ENCODE results near the gene CBX4.

CBX4 gene

DNA sequence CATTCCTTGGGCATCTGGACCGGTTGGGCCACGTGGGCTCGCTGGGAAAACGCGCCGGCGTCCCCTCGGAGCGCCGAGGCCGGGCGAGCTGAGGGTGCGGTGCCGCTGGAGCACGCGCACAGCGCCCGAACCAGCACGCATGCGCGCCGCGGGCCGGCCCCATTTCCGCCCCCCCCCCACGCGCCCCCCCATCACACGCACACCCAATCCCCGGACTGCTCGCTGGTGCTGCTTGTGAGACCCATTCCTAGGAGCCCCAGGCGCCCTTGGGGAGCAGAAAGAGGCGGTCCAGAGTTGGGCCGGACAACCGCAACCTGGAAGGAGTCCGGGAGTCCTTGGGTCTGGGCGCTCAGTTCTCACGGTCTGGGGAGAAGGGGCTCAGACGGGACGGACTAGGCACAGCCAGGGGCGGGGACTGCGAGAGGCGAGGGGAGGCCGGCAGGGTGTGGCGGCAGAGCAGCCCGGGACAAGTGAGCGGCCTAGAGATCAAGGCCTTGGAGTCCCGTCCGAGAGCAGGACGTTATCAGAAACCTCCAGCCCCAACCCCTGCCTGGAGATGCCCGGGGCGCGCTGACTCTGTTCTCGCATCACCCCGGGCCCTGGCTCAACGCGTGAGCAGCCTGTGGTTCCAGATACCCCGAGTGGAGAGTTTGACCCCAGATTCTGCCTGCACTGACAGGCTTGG lies 36.4 kb downstream of the CBX4 start:
- TF ChIP-seq, protein P1, sequence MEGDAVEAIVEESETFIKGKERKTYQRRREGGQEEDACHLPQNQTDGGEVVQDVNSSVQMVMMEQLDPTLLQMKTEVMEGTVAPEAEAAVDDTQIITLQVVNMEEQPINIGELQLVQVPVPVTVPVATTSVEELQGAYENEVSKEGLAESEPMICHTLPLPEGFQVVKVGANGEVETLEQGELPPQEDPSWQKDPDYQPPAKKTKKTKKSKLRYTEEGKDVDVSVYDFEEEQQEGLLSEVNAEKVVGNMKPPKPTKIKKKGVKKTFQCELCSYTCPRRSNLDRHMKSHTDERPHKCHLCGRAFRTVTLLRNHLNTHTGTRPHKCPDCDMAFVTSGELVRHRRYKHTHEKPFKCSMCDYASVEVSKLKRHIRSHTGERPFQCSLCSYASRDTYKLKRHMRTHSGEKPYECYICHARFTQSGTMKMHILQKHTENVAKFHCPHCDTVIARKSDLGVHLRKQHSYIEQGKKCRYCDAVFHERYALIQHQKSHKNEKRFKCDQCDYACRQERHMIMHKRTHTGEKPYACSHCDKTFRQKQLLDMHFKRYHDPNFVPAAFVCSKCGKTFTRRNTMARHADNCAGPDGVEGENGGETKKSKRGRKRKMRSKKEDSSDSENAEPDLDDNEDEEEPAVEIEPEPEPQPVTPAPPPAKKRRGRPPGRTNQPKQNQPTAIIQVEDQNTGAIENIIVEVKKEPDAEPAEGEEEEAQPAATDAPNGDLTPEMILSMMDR (conservative IDR thresholded peaks at IDR 0.05; ENCODE audit: low read length) = no peak
- no peak overlapping the region for H3K4me3 ChIP-seq (ENCODE audit: low read length)
- no peak for DNase-seq (ENCODE audit: low read depth)

DNA sequence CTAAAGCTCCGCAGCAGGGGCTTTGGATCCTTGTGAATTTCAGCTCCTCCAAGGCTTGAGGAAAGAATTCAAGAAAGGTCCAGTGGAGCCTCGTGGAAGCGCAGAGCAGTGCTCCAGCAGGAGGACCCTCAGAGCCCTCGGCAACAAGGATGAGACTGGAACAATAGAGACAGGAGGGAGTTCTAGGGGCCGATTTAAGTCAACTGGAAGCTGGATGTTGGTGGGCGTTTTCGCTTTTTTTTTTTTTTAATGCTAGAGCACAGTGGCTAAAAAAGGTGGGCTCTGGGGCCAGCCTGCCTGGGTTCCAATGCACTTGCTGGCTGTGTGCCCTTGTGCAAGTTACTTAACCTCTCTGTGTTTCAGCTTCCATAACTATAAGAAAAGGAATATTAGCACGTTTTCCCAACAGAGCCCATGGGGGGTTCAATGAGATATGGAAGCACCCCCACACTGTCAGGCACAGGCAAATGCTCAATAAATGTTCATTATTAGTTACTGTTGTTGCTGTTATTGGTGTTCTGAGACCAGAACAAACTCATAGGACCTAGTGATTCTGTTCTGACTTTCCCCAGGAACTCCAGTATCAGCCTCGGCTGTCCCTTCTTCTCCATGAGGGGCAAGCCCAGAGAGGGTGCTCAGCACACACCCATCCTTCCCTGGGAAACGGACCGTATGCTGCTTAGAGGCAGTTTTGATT lies 37.1 kb downstream of the CBX4 start:
- TF ChIP-seq, protein P1 (conservative IDR thresholded peaks at IDR 0.05; ENCODE audit: low read length) = no peak
- H3K4me3 ChIP-seq (ENCODE audit: low read length) = no peak overlapping the region
- DNase-seq (ENCODE audit: low read depth) = no peak

DNA sequence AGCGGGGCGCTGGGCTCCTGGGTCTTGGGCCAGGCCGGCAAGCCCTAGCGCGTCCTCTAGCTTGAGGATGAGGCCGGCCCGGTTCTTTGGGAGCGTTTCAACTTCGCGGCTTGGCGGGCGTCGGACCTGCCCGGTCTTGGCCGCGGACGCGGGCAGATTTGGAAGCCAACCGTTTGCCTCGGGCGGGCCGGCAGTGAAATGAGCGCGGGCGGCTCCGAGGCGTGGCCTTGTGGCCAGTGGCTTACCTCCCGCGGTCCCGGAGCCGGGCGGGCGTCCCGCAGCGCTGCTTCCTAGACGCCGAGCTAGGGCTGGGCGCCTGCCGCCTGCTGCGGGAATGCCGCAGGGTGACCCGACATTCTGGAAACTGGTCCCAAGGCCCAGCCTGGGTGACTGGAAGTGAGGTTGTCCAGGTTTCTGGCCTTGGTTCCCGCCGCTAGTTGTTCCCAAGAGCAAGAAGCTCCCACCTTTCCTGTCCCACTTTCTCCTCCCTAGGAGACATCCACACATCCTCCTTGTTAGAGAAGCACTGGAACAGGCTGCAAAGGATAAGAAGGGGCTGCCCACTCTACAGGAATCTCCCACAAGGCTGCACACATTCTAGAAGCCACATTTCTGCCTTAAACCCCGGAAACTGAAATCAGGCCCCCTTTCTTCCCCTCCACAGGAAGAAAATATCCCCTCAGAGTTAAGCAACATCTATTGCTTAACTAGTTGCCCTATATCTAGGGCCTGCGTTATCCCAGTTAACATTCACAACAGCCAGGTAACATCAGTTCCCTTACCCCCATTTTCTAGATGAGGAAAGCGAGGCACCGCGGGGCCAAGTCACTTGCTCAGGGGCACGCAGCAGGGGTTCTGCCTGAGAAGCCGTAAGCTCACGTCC lies 37.8 kb downstream of the CBX4 start:
- H3K4me3 ChIP-seq (ENCODE audit: low read length) = no peak overlapping the region
- TF ChIP-seq, protein P1 (conservative IDR thresholded peaks at IDR 0.05; ENCODE audit: low read length) = no peak
- DNase-seq (ENCODE audit: low read depth) = no peak

DNA sequence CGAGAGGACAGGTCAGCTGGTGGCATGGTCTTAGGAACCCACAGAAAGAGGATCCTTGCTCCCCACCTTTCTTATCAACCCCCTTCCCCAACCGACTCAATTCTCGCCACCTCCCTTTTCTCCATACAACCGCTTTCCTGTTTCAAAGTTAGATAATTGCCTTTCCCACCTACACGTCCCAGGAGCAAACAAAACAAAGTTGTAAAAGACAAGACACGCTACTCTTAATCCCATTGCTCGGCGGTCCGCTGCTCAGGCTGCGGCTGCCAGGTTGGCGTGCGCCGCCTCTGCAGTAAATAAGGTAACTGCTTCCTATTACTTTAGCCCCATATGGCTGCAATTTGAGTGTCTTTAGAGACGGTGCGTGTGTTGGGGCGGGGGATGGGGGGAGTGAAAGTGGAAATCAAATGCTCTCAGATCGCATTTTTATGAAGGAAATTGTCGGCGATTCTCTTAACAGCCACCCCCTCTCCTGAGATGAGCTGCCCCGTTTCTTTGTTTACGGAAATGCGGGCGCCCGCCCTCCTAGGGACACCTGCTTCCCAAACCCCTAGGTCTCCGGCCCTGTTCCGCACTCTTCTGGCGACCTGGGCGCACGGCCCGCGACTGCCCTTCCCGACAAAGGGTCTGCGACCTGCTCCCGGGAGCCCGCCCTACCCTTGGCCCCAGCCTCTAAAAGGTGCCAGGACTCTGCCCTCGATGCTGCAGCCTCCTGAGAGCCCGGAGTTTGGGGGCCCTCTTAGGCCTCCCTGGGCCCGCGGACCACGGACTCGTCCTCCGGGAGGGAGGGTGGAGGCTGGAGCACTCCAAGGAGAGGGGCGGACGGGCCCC lies 38.7 kb downstream of the CBX4 start:
- peak; percentile 48 for DNase-seq (ENCODE audit: low read depth)
- TF ChIP-seq, protein P1 (conservative IDR thresholded peaks at IDR 0.05; ENCODE audit: low read length) = no peak

DNA sequence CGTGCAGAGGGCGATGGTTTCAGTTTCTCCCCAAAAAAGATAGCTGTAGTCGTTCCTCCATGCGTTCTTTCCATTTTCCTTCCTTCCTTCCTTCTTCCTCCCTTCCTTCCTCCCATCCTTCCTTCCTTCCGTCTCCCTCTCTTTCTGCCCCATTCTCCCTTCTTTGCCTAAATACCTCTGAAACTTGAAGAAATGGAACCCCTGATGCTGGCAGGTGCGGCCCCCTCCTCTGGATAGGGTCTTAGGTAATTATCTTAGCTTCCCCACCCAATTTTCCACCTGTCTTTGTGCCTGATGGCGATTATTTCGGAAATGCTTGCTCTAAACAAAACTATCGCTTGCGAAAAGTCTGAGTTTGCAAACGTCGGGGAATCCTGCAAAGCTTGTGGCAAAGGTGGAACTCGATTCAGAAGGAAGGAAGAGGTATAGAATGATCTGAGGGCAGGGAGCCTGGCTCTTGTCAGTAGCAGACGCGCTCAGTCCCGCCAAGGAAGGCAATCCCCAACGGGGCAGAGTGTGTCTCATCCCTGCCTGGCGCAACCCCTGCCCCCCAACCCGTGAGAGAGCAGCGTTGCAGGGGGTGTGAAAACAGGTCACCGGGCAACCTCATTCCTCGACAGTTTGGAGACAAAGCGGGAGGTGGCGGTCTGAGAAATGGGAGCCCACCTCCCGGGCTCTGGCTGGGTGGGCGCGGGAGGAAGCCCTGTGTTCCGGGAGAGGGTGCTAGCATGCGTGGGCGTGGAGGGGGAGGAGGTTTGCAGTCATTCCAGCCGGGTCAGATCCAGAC lies 39.5 kb downstream of the CBX4 start:
- DNase-seq (ENCODE audit: low read depth) = no peak
- TF ChIP-seq, protein P1 (conservative IDR thresholded peaks at IDR 0.05; ENCODE audit: low read length) = no peak
- H3K4me3 ChIP-seq (ENCODE audit: low read length) = no peak overlapping the region

More for the DNA sequence above, 38.7 kb downstream of the CBX4 start:
- no peak overlapping the region for H3K4me3 ChIP-seq (ENCODE audit: low read length)

DNA sequence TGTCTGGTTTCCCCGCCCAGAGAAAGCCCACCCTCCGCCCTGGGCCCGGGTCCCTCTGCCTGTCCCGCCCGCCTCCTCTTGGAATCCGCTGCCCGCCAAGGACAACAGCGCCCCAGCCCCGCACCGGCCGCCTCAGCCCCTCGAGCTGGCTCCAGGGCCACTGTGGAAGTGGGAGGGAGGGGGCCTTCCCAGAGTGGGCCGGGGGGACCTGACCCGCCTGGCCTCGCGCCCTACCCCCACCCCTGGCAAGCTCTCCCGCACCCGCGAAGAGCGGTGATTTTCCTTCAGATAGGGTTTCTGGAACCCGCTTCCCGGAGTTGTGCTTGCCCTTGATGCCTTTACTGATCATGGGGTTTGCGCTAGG lies 40.1 kb downstream of the CBX4 start:
- DNase-seq (ENCODE audit: low read depth) = no peak
- H3K4me3 ChIP-seq (ENCODE audit: low read length) = no peak overlapping the region

More for the DNA sequence above, 40.1 kb downstream of the CBX4 start:
- TF ChIP-seq, protein P1 (conservative IDR thresholded peaks at IDR 0.05; ENCODE audit: low read length) = no peak
